Activated CD4-positive, alpha-beta T cell treated with anti-CD3 and anti-CD28 coated beads, Interleukin-2, amount 50 U/mL, for 24 hours (primary cell): ENCODE data around the gene ADAM29.
"Not testable (repeated sequence)": the region's sequence is repeated elsewhere in the genome, so short reads cannot be mapped to it uniquely, and the experiment has no call there.

Experiments used
- DNase-seq, 2 donors: peaks; one replicate each; pipeline ENCODE4 v3.0.0-alpha.2; 2020; ENCODE audit warnings: low read depth in 1 of 2, low spot score in 1 of 2

ADAM29 gene

GRCh38 chr4:174946246-174946645 is 28.1 kb downstream of the ADAM29 start:
- no peak for DNase-seq

GRCh38 chr4:174948826-174949225 is 30.7 kb downstream of the ADAM29 start:
- DNase-seq: no peak

GRCh38 chr4:174972911-174973310 is 54.8 kb downstream of the ADAM29 start:
- no peak for DNase-seq

GRCh38 chr4:174973336-174973735 is 55.2 kb downstream of the ADAM29 start:
- no peak for DNase-seq

DNA sequence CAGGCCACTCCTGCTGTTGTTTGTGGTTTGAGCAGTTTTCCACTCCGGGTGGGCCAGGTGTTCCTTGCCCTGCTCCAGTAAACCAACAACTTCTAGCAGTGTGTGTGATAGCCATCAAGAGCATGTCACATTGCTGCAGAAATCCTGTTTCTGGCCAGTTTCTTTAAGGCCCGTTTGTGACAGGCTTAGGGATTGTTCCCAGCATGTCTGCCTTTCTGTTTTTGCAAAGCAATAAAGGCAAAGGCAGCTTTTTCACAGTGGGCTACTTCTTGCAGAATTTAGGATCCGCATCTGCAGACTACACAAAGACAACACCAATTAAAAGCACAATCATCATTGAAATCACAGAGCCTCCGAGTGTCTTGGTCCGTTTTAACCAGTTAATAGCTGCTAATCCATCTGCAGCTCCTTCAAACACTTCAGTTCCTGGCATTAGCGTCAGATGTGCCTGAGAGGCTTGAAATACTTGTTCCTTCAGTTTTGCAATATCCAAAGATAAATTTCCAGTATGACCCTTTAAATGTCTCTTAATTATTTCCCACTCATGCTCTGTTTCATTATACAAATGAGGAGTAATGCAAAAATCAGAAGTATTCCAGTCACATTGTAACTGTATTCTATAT is 65.1 kb downstream of the ADAM29 start:
- no peak for DNase-seq

- DNase-seq: not testable (repeated sequence)
Observed at GRCh38 chr4:174983870-174984269, 65.7 kb downstream of the ADAM29 start.

- no peak for DNase-seq
Observed at GRCh38 chr4:174989791-174990190, 71.6 kb downstream of the ADAM29 start.

DNA sequence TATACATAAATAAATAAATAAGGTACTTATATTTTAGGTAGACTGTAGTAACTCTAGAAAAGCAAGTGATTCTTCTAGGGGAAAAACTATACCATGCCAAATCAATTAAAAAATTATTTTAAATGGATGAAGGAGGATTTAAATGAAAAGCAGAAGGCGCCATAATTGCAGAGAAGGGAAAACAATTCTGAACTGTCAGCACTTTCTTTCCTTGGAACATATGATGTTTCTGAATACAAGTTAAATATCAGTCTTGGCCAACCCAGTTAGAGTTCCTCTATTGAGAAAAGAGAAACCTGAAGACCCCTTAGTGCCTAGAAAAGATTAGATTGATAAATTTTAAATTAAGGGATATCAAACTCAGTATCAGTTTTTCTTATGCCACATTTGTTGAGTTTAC is 75.8 kb downstream of the ADAM29 start:
- no peak for DNase-seq

GRCh38 chr4:174996079-174996478 is 77.9 kb downstream of the ADAM29 start:
- DNase-seq: no peak

GRCh38 chr4:174999407-174999806 is 81.2 kb downstream of the ADAM29 start:
- DNase-seq: no peak

GRCh38 chr4:175017751-175018150 is 99.6 kb downstream of the ADAM29 start:
- DNase-seq: no peak

DNA sequence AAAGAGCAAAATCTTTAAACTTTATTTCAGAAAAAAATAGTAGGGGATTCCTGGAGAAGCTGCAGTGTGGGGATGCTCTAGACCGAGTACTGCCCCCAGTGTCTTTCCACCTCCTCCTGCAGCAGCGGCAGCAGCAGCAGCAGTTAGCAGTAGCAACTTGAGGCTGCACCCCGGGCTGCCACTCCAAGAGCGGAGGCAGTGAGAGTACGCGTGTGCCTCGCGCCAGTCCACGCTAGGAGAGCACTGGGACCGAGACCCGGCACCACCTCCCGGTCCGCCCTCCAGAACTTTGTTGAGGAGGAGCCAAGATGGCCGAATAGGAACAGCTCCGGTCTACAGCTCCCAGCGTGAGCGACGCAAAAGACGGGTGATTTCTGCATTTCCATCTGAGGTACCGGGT is 101.3 kb downstream of the ADAM29 start:
- DNase-seq: not testable (repeated sequence)
